Progenitor cell of endocrine pancreas (in vitro differentiated cells): Measurements from ENCODE around the gene AGBL2. TPM values are rescaled to one million over a fixed set of nuclear protein-coding genes. Genes with fewer than 3 reads are reported as not detected.
A peak's percentile ranks its signal among the peaks of the same experiment; 100 is the strongest.

Experiments used
- DNase-seq: peaks from one replicate; pipeline ENCODE4 v3.0.0; 2021; ENCODE audit warnings: low spot score; ENCODE audit not compliant: unreplicated experiment
- H3K27ac Mint-ChIP-seq: 2 replicates; pipeline ENCODE4 v1.8.0; 2021; ENCODE audit warnings: mild to moderate bottlenecking, moderate library complexity, mixed read lengths
- H3K27me3 Mint-ChIP-seq: 2 replicates; pipeline ENCODE4 v1.8.0; 2021; ENCODE audit warnings: mixed read lengths
- H3K36me3 Mint-ChIP-seq: 2 replicates; pipeline ENCODE4 v1.8.0; 2022; ENCODE audit warnings: mixed read lengths; ENCODE audit not compliant: insufficient read depth
- H3K4me1 Mint-ChIP-seq: 2 replicates; pipeline ENCODE4 v1.8.0; 2021; ENCODE audit warnings: low read depth, mixed read lengths
- H3K4me3 Mint-ChIP-seq: 2 replicates; pipeline ENCODE4 v1.8.0; 2021; ENCODE audit warnings: low read depth, mild to moderate bottlenecking, moderate library complexity, mixed read lengths
- H3K9me3 Mint-ChIP-seq: 2 replicates; pipeline ENCODE4 v1.8.0; 2021; ENCODE audit warnings: low read depth, mixed read lengths
- CTCF ChIP-seq: fragments of 200-600 bp; sonication (generic); IDR thresholded peaks from one replicate; pipeline ENCODE4 v1.5.0; 2021; ENCODE audit warnings: antibody characterized with exemption, mild to moderate bottlenecking; ENCODE audit not compliant: unreplicated experiment
- total RNA-seq: library from RNA; stranded (reverse); gene quantifications from 2 replicates; pipeline ENCODE4 v1.2.1, GENCODE V29; 2021

Gene AGBL2
- total RNA-seq, 1 donor from 2014 or later, result 8.2 TPM

GRCh38 chr11:47723041-47723440 is 7.9 kb upstream of the AGBL2 start:
- TF ChIP-seq CTCF, result no peak
- Mint-ChIP-seq H3K36me3 (peaks cover 35% of the 10 kb centered on the region), H3K27ac (no peak overlapping the region), H3K9me3 (no peaks in the 10 kb centered on the region), H3K27me3 (no peaks in the 10 kb centered on the region), H3K4me3 (no peak overlapping the region), H3K4me1 (peaks cover 3% of the 10 kb centered on the region)
- no peak for DNase-seq

GRCh38 chr11:47720651-47721050 is 5.5 kb upstream of the AGBL2 start:
- Mint-ChIP-seq H3K9me3 (no peaks in the 10 kb centered on the region), H3K27ac (no peak overlapping the region), H3K27me3 (no peaks in the 10 kb centered on the region), H3K4me1 (peaks cover 3% of the 10 kb centered on the region), H3K36me3 (peaks cover 31% of the 10 kb centered on the region), H3K4me3 (no peak overlapping the region)
- TF ChIP-seq CTCF, result no peak
- no peak for DNase-seq

GRCh38 chr11:47716692-47717091 is 1.5 kb upstream of the AGBL2 start:
- no peak for TF ChIP-seq CTCF
- H3K4me3 Mint-ChIP-seq, result no peak overlapping the region
- no peaks in the 10 kb centered on the region for H3K9me3 Mint-ChIP-seq
- H3K27ac Mint-ChIP-seq, result peak overlapping the region; percentile 60
- peaks cover 12% of the 10 kb centered on the region for H3K36me3 Mint-ChIP-seq
- peaks cover 5% of the 10 kb centered on the region for H3K4me1 Mint-ChIP-seq
- H3K27me3 Mint-ChIP-seq, result no peaks in the 10 kb centered on the region
- no peak for DNase-seq

GRCh38 chr11:47714554-47715081 is 551 bp downstream of the AGBL2 start:
- H3K9me3 Mint-ChIP-seq, result no peaks in the 10 kb centered on the region
- H3K27ac Mint-ChIP-seq, result peak overlapping the region; percentile 93
- peaks cover 5% of the 10 kb centered on the region for H3K36me3 Mint-ChIP-seq
- H3K4me3 Mint-ChIP-seq, result peak overlapping the region; percentile 85
- H3K27me3 Mint-ChIP-seq, result no peaks in the 10 kb centered on the region
- TF ChIP-seq CTCF, result no peak
- DNase-seq, result no peak
- H3K4me1 Mint-ChIP-seq, result peaks cover 5% of the 10 kb centered on the region

GRCh38 chr11:47711816-47712215 is 3.4 kb downstream of the AGBL2 start:
- TF ChIP-seq CTCF, result no peak

More at GRCh38 chr11:47711816-47712215, 3.4 kb downstream of the AGBL2 start:
- H3K9me3 Mint-ChIP-seq, result peaks cover 5% of the 10 kb centered on the region
- peaks cover 5% of the 10 kb centered on the region for H3K4me1 Mint-ChIP-seq
- H3K27ac Mint-ChIP-seq, result no peak overlapping the region
- no peaks in the 10 kb centered on the region for H3K27me3 Mint-ChIP-seq
- DNase-seq, result no peak
- peaks cover 2% of the 10 kb centered on the region for H3K36me3 Mint-ChIP-seq
- no peak overlapping the region for H3K4me3 Mint-ChIP-seq
